Motor neuron (in vitro differentiated cells): ENCODE data around the gene SLC38A6. TPM values are rescaled to one million over a fixed set of nuclear protein-coding genes. Genes with fewer than 3 reads are reported as not detected.

ENCODE experiments used
- ATAC-seq, 8 experiments: fragments of 200-7000 bp; cut with Tn5 transposase; replicated peaks in 6 of 8; 2 replicates each; pipeline ENCODE4 v1.8.0; 2021; ENCODE audit warnings: mild to moderate bottlenecking in 8 of 8, moderate library complexity in 8 of 8
- H3K27ac ChIP-seq, 2 donors: fragments of 250-450 bp; sonication (Bioruptor Pico); 2 replicates each; pipeline ENCODE4 v1.9.0; 2021; ENCODE audit warnings: antibody characterized with exemption in 2 of 2, mild to moderate bottlenecking in 2 of 2, moderate library complexity in 1 of 2
- H3K4me1 ChIP-seq, 2 donors: fragments of 250-450 bp; sonication (Bioruptor Pico); replicated peaks in 1 of 2; 2 replicates each; pipeline ENCODE4 v1.6.1; 2021; ENCODE audit warnings: antibody characterized with exemption in 2 of 2, mild to moderate bottlenecking in 2 of 2, moderate library complexity in 1 of 2
- H3K4me3 ChIP-seq, 5 donors: fragments of 250-450 bp; sonication (Bioruptor Pico); 2 replicates each; pipeline ENCODE4 v1.9.0; 2021; ENCODE audit warnings: antibody characterized with exemption in 5 of 5, mild to moderate bottlenecking in 5 of 5, moderate library complexity in 4 of 5
- WGBS, 10 experiments: fragments of 450-650 bp; shearing (Covaris generic); methylation state at CpG; one replicate each; pipeline ENCODE4 v1.0.0; 2022; 5-methylcytosine and 5-hydroxymethylcytosine counted together
- in situ Hi-C, 9 experiments: fragments of 400-800 bp; cut with MboI; loops; one replicate each; pipeline ENCODE4 v1.15.0; 2021; ENCODE audit warnings: low sequenced_read_pairs in 9 of 9, low pct_unique_long_range_greater_than_20kb in 2 of 9; ENCODE audit not compliant: unreplicated experiment in 9 of 9
- total RNA-seq, 8 experiments: library from RNA; unstranded; fragments of 300-600 nt; gene quantifications; 2 replicates each; pipeline versions ENCODE4 v1.2.3 to v1.2.4, GENCODE V29; 2022

The SLC38A6 gene
- total RNA-seq, 8 experiments from 2014 or later, result 6.6 to 52.5 (median 23.1) TPM

DNA sequence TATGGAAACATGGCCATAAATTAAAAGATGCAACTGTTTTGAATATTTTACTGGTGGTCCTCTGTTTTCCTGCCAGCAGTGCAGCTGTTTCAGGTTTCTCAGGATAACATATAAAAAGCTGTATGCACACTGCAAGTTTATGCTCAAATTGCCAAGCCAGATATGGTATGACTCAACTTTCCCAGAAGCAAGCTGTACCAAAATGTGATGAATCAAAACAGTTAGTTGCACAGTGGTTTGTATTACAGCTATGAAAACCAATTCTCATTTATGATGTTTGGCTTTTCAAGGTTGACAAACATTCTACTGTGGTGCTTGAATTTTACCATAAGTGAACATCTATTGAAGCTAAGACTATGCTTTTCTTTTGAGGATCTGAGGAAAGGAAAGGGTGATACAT, 15.6 kb upstream of the SLC38A6 start:
- peak in 3 of 8 experiments; percentile 89 to 92 (median 90) for ATAC-seq
- in situ Hi-C loops, result no loop called here
- Histone ChIP-seq H3K27ac (no peak overlapping the region), H3K4me3 (no peak overlapping the region), H3K4me1 (no peaks in the 10 kb centered on the region)

GRCh38 chr14:60968099-60968498, 12.9 kb upstream of the SLC38A6 start:
- ATAC-seq, result no peak
- in situ Hi-C loops, result no loop called here
- WGBS, 10 experiments, result 0 to 100% (median 88%) methylated on average over 1 of the region's 1 CpG; no CpG with 5 or more reads in 3 of the 10 experiments
- no peak overlapping the region for H3K27ac ChIP-seq
- no peak overlapping the region for H3K4me3 ChIP-seq
- no peaks in the 10 kb centered on the region for H3K4me1 ChIP-seq

DNA sequence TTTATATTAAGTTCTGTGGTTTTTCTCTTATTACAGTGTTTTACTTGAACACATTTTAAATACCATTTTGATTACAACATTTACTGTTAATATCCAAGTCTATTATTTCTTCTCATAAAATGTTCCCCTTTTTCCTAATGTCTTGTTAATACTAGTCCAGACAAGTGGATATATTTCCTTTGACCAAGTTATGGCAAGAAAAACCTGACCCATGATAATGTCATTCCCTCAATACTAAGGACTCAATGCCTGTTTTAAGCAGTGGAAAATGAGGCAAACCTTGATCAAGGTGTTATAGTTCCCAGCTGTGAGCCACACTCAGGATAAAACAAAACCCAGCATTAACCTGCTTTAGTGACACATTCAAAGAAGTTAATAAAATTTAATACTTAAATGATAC, 12.4 kb upstream of the SLC38A6 start:
- H3K27ac ChIP-seq, result no peak overlapping the region
- no peaks in the 10 kb centered on the region for H3K4me1 ChIP-seq
- ATAC-seq, result no peak
- H3K4me3 ChIP-seq, result no peak overlapping the region
- in situ Hi-C loops, result no loop called here

GRCh38 chr14:60970146-60970545, 10.9 kb upstream of the SLC38A6 start:
- Histone ChIP-seq H3K4me3 (no peak overlapping the region), H3K4me1 (peaks cover 0 to 5% of the 10 kb centered on the region in 2 donors), H3K27ac (no peak overlapping the region)
- no peak for ATAC-seq
- WGBS, 10 experiments, result 75 to 100% (median 92%) methylated on average over 1 to 2 of the region's 2 CpGs; no CpG with 5 or more reads in 1 of the 10 experiments
- in situ Hi-C loops, result no loop called here

- Histone ChIP-seq H3K27ac (no peak overlapping the region), H3K4me3 (no peak overlapping the region), H3K4me1 (peaks cover 0 to 5% of the 10 kb centered on the region in 2 donors)
- 0 to 100% (median 43%) methylated on average over 1 to 2 of the region's 2 CpGs; no CpG with 5 or more reads in 1 of the 10 experiments for WGBS, 10 experiments
- in situ Hi-C loops, result no loop called here
- ATAC-seq, result no peak
Measured at GRCh38 chr14:60971271-60971670, 9.8 kb upstream of the SLC38A6 start.

GRCh38 chr14:60972295-60972694, 8.8 kb upstream of the SLC38A6 start:
- ATAC-seq, result no peak
- in situ Hi-C loops, result no loop called here
- 85 to 100% (median 98%) methylated on average over 1 to 9 of the region's 15 CpGs; no CpG with 5 or more reads in 5 of the 10 experiments for WGBS, 10 experiments
- Histone ChIP-seq H3K4me1 (peaks cover 0 to 5% of the 10 kb centered on the region in 2 donors), H3K27ac (no peak overlapping the region), H3K4me3 (no peak overlapping the region)

- Histone ChIP-seq H3K4me1 (peaks cover 0 to 5% of the 10 kb centered on the region in 2 donors), H3K27ac (no peak overlapping the region), H3K4me3 (no peak overlapping the region)
- in situ Hi-C loops, result no loop called here
- ATAC-seq, result no peak
- 100% methylated on average over 1 to 2 of the region's 3 CpGs; no CpG with 5 or more reads in 2 of the 10 experiments for WGBS, 10 experiments
Measured at GRCh38 chr14:60973070-60973469, 8.0 kb upstream of the SLC38A6 start.

- Histone ChIP-seq H3K27ac (no peak overlapping the region), H3K4me3 (no peak overlapping the region), H3K4me1 (peaks cover 5% of the 10 kb centered on the region in 2 donors)
- in situ Hi-C loops, result no loop called here
- WGBS, 10 experiments, result 74 to 100% (median 94%) methylated on average over 1 to 6 of the region's 6 CpGs; no CpG with 5 or more reads in 2 of the 10 experiments
- no peak for ATAC-seq
Measured at GRCh38 chr14:60974090-60974651, 6.9 kb upstream of the SLC38A6 start.

GRCh38 chr14:60975551-60975950, 5.5 kb upstream of the SLC38A6 start:
- Histone ChIP-seq H3K4me3 (no peak overlapping the region), H3K27ac (no peak overlapping the region), H3K4me1 (peaks cover 5 to 15% of the 10 kb centered on the region in 2 donors)
- ATAC-seq, result no peak
- in situ Hi-C loops, result loop anchor here in 2 of 9 experiments (25.0 kb wide), 2 partner anchors 238 to 338 kb away; partner anchors contain the start of genes MNAT1 (in 1 of the 2) and SIX1 (in 1 of the 2)
- WGBS, 10 experiments, result 32 to 100% (median 65%) methylated on average over 1 to 2 of the region's 2 CpGs; no CpG with 5 or more reads in 3 of the 10 experiments

DNA sequence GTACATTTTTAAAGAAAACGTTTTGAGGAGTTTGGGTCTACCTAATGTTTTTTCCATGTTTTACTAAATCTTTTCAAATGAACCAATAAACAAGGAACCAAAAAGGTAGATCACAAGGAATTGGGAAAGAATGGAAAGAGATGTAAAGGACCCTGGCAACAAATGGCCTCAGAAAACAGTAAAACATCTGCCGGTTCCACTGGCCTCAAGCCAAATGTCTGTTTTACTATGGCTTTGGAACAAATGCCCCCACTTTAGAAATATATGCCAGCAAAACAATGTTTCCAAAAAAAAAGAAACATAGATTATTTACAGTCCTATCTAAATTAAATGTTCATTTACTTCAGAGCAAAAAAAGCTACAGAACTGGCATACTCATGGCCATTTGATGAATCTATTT, 3.2 kb upstream of the SLC38A6 start:
- no peak overlapping the region for H3K27ac ChIP-seq
- in situ Hi-C loops, result loop anchor here in 2 of 9 experiments (25.0 kb wide), 2 partner anchors 241 to 341 kb away; partner anchors contain the start of genes MNAT1 (in 1 of the 2) and SIX1 (in 1 of the 2)
- H3K4me3 ChIP-seq, result no peak overlapping the region
- 0 to 83% (median 59%) methylated on average over 1 to 2 of the region's 2 CpGs; no CpG with 5 or more reads in 1 of the 10 experiments for WGBS, 10 experiments
- no peak for ATAC-seq
- H3K4me1 ChIP-seq, result peaks cover 5 to 24% of the 10 kb centered on the region in 2 donors

DNA sequence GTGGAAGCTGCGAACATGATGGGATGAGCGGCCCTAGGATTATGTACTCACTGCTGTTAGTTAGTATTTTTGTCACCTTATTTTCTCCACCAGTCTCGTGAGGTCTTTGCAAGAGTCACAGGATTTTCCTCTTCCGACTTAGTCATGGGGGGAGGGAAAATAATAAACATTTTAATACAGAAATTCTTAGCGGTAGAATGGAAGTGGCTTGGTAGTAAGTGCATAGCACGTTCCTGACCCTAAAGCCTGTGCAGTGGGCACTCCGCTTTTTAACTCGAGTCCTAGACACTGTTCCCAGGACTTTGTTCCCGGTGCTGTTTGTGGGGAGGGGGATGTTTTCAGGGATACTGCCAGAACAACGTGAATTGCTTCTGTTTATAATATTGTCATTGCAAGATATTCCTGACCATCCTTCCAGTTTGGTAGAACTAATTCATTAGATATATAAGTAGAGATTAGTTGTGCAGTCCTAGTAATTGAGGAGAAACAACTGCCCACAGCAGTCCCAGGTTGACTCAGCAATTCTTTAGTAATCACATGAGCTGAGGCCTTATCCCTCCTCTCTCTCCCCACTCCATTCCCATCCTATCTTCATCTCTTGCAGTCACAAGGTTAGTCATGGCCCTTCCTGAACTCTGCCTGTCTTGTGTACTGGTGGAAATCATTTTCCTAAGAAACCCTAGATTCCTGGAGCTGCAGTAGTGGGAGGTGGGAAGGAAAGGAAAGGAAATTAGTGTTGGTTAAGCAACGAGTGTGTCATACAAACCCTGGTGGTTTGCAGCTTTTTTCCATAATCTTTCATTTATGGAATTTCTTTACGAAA, 799 bp downstream of the SLC38A6 start:
- Histone ChIP-seq H3K27ac (peak overlapping the region; percentile 70 to 77), H3K4me1 (peaks cover 0 to 24% of the 10 kb centered on the region in 2 donors), H3K4me3 (peak overlapping the region; percentile 80 to 95 (median 84))
- in situ Hi-C loops, result loop anchor here in 2 of 9 experiments (25.0 kb wide), 2 partner anchors 245 to 345 kb away; partner anchors contain the start of genes MNAT1 (in 1 of the 2) and SIX1 (in 1 of the 2)
- 0 to 42% (median 7%) methylated on average over 2 to 11 of the region's 12 CpGs; no CpG with 5 or more reads in 1 of the 10 experiments for WGBS, 10 experiments
- ATAC-seq, result peak in 7 of 8 experiments; percentile 16 to 49 (median 28)

- 83 to 100% (median 100%) methylated on average over 1 of the region's 1 CpG; no CpG with 5 or more reads in 1 of the 10 experiments for WGBS, 10 experiments
- H3K4me1 ChIP-seq, result peaks cover 0 to 19% of the 10 kb centered on the region in 2 donors
- ATAC-seq, result no peak
- H3K27ac ChIP-seq, result no peak overlapping the region
- no peak overlapping the region for H3K4me3 ChIP-seq
- in situ Hi-C loops, result loop anchor here in 2 of 9 experiments (25.0 kb wide), 2 partner anchors 247 to 347 kb away; partner anchors contain the start of genes MNAT1 (in 1 of the 2) and SIX1 (in 1 of the 2)
Measured at GRCh38 chr14:60984196-60984595, 3.2 kb downstream of the SLC38A6 start.

DNA sequence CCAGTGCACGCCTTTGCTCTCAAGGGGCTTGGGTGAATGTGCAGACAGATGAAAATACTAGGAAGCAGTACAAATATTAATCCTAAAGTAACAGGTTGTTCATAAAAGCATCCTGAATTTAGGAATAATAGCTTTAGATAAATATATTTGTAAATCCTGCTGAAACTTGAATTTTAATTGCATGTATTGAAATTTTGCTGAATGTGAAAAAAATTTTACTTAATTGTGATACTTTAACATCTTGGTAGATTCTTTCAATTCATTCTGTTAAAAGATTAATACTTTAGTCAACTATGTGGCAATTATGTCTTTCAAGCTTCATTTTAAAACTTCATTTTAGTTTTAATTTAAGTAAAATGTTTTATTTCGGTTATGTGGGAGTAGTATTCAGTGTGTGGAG, 5.5 kb downstream of the SLC38A6 start:
- ATAC-seq, result no peak
- Histone ChIP-seq H3K27ac (no peak overlapping the region), H3K4me1 (peaks cover 0 to 9% of the 10 kb centered on the region in 2 donors), H3K4me3 (no peak overlapping the region)
- in situ Hi-C loops, result loop anchor here in 2 of 9 experiments (25.0 kb wide), 2 partner anchors 249 to 349 kb away; partner anchors contain the start of genes MNAT1 (in 1 of the 2) and SIX1 (in 1 of the 2)
- WGBS, 10 experiments, result 67 to 100% (median 94%) methylated on average over 1 to 2 of the region's 2 CpGs
